ACHN (cell line): ENCODE results near the gene DOCK1.

Source experiments
- DNase-seq: peaks from one replicate; pipeline ENCODE4 v3.0.0-alpha.2; 2015
- in situ Hi-C: cut with HindIII; loops from 2 replicates; pipeline ENCODE4 v1.10.0; 2017; ENCODE audit warnings: low sequenced_read_pairs, low pct_ligation_motif_present, low pct_unique_long_range_greater_than_20kb

DOCK1 gene

DNA sequence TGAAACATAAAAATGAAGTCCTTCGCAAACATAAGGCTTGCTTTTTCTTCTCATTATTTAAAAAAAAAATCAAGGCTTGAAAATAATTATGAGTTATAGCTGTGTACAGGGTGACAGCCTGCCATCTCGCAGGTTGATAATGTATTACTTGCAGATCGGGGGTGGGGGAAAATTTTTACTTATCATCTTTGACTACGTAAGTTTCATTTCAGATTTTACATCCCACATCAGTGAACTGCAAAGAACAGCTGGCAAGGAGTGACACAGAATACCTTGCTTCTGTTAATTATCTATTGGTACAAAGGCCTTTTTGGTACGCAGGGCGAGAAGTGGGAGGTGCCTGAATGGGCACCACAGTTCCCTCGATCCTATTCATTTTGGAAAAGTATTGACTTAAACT, 232.2 kb downstream of the DOCK1 start:
- no peak for DNase-seq
- in situ Hi-C loops, result no loop called here

DNA sequence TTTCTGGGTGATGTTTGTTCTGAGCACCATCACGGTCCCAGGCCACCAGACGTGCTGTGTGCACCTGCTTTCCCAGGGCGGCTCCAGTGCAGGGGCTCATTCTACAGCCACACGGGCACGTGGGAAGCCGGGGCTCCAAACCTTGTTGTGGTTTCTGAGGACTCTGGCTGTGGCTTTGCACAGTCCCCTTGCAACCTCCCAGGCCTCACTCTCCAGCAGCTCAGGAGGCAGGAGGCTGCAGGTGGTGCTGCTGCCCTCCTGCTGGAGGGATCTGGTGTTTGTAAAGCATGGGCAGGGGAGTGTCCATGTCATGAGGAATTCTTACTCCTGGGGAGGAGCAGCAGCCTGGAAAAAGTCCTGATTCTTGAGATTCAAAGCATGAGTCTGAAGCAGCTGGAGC, 236.9 kb downstream of the DOCK1 start:
- peak; percentile 8 for DNase-seq
- in situ Hi-C loops, result no loop called here

DNA sequence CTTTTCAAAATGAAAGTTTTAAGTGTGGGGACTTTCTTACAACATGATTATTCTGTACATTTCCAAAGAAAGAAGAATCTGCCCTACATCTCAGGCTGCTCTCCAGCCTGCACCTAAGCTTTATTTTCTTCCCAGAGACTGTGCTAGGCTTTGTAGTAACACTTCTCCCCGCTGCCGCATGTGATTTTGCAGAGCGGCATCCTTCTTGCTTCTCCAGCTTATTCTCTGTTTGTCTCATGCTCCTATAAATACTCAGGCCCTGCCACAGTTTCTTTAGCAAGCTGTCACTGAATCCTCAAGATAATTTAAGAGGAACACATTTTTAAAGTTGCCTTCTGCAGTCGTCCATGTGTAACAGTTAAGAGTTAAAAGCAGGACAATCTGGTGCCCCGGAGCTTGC, 237.6 kb downstream of the DOCK1 start:
- in situ Hi-C loops, result no loop called here
- no peak for DNase-seq

DNA sequence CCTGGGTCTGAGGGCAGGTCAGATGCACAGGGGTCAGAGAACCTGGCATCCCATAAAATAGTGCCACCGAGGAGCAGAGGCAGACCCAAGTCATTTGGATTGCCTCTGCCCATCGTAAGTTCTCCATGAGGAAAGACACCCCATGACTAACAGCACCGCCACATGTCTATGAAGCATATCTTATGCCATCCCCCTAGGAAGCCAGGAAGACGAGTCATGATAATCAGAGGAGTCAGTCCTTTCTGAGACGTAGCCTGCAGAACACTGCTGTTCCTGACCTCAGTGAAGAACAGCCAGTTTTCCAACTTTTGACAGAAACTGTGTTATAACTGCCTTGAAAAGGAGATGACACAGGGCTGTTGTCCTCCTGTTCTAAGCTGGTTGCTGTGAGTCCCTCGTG, 239.9 kb downstream of the DOCK1 start:
- DNase-seq, result peak; percentile 92
- in situ Hi-C loops, result no loop called here

DNA sequence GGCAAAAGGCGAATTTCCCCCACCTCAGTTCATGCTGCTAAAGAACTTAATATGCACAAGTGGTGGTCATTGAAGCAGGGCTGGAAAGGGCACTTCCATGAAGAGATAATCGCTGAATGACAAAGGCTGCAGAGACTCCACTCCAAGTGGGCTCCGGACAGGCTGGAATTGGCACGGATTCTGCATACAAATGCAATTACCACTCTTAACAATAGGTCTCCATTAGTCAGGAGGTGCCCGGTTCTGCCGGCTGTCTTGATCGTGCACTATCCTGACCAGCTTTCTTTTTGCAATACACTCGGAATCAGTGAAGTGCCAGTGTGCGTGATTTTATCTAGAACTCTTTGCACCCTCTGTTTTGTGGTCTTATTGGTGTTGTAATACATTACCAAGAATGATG, 241.4 kb downstream of the DOCK1 start:
- no peak for DNase-seq
- in situ Hi-C loops, result no loop called here

DNA sequence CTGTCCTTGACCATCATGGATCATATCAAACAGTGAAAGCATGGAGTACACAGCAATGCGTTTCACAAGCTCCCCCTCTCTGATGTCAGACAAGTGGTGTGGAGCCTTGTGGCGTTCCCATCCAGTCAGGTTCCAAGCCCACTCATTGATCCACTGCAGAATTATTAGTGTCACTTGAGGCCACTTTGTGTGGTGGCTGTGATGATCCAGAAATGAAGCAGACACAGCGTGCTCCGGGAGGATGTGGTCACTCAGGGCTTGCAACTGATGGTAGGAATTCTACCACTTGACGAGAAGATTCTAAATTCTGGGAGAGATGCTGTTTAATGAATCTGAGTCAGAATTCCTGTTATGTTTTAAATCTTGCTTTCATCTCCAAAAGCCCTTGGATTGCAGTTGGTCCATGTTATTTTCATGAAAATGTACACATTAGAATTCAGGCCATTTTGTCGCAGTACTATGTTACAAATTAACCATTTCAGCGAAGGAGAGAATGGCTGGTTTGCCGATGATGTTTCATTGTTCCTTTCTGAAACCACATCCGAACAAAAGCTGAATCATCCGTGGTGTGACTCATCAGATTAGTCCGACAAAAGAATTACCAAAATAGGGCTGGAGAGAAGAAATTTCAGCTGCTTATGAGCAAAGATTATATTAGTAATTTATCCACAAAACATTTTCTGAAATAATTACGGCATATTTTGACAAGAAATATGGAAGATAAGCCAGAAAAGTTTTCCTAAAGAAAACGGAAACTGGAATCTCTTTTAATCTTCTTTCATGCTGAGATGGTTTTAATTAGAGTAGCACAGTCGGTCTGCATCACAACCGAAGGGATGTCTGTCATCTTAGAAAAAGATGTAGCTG, 243.1 kb downstream of the DOCK1 start:
- peak; percentile 94 for DNase-seq
- in situ Hi-C loops, result no loop called here

DNA sequence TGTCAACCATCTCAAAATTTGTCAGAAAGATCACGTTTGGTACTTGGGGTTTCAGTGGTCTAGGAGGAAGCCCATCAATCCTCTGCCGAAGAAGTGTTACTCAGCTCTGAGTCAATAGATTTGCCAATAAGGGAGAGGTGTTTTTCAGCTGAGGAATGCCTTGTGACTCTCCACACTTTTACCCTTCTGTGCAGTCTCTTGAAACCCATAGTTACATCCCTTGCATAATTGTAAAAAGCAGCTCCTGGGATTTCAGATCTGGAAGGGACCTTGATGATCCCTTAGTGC, 243.6 kb downstream of the DOCK1 start:
- in situ Hi-C loops, result no loop called here
- DNase-seq, result peak; percentile 90

DNA sequence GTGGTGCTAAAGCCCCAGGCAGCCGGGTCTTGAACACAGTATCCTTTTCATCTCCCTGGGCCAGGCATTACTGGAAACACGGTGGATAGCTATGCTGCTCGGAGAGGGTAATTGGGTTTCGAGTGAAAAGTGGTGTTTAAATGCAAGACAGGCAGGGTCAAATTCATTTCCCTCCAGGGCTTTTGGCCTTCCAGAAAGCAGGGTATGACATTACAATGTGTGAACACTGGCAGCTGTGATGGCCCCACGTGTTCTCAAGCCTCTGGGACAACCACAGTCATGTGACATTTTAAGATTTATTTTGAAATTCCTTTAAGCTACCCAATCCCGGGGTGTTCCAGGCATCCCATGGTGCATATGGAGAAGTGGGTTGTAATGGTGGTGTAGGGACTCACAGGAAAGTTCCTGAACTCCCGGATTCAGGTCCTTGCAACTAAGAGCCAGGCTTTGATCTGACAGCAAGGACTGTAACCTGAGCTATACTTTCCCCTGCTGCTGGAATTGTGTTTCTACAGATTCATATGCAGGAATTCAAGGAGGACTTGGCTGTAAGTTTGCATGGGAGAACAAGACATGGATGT, 244.4 kb downstream of the DOCK1 start:
- in situ Hi-C loops, result no loop called here
- DNase-seq, result no peak

DNA sequence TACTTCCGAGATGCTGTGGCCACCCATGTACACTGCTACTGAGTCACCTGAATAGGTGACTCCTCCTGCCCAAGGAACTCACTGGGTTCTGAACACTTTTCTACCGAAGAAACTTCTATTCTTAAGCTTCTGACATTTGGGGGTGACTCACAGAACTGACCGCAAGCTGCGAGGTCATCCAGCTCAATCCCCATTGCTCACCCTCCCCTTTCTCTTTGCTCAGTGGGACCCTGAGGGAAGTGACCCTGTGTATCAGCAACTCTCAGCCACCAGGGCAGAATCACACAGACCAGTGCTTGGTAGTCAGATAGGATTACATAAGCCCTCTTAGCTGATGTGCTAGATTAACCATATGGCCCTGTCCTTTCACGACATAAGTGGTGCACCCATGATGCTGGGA, 244.9 kb downstream of the DOCK1 start:
- peak; percentile 73 for DNase-seq
- in situ Hi-C loops, result no loop called here

DNA sequence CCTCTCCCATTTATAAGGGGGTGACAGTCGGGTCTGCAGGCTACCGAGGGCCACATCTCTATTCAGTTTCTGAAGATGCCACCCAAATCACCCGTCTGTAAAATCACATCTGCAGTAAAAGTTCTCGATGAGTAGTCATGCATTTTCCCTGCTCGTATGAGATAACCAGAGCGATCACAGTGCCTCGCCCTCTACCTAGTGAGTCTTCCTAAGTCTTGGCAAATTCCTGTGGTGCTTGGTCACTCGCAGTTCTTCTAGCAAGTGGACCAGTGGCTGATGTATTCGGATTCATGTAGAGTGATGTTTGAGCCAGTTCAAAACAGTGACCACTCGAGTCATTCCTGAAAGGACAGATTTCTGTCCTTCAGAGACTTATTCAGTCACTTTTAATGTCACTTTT, 246.3 kb downstream of the DOCK1 start:
- DNase-seq, result peak; percentile 92
- in situ Hi-C loops, result no loop called here

DNA sequence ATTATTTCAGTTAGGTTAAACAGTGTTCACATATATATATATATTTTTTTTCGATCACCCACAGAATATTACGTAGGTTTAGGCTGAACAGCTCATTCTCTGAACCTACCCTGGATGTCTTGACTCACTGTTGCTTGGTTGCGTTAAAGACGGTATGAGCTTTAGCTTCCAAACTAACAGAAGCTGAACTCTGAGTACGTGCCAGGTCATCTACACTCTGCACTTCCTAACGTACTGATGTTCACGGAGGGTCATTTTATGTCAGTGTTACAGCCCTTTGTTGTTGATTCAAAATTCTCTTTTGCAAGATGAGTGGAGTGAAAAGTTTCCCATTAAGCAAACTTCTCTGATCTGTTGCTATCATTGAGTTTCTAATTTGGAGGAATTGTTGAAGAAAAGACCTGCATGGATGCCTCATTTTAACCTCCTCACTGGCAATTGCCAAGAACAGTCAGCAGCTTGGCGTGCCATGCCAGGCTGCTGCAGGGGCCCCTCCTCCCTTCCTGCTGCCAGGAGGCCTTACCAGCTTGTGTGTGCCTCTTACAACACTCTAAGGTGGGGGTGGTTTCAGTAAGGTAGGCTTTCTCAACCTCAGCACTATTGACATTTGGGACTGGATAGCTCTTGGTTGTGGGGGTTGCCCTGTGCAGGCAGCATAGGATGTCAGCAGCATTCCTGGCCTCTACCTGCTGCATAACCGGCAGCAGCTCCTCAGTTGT, 246.9 kb downstream of the DOCK1 start:
- peak; percentile 55 for DNase-seq
- in situ Hi-C loops, result no loop called here

DNA sequence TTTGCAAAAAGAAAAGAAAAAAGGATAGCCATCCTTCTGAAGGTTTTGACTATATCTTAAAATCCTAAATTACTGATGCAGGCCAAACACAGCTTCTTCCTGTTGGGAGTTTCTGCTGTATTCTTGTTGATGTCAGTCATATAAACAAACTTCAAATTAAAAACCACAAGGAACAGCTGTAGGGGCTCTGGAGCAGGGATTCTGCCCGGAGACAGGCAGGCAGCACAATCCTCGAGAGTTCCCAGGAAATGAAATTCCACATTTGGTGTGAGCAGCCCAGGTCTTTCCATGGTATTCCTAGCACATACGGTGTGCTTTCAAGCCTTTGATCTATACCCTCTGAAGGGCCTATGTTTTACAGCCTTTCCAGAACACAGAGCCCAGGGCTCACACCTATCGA, 248.0 kb downstream of the DOCK1 start:
- in situ Hi-C loops, result no loop called here
- no peak for DNase-seq

DNA sequence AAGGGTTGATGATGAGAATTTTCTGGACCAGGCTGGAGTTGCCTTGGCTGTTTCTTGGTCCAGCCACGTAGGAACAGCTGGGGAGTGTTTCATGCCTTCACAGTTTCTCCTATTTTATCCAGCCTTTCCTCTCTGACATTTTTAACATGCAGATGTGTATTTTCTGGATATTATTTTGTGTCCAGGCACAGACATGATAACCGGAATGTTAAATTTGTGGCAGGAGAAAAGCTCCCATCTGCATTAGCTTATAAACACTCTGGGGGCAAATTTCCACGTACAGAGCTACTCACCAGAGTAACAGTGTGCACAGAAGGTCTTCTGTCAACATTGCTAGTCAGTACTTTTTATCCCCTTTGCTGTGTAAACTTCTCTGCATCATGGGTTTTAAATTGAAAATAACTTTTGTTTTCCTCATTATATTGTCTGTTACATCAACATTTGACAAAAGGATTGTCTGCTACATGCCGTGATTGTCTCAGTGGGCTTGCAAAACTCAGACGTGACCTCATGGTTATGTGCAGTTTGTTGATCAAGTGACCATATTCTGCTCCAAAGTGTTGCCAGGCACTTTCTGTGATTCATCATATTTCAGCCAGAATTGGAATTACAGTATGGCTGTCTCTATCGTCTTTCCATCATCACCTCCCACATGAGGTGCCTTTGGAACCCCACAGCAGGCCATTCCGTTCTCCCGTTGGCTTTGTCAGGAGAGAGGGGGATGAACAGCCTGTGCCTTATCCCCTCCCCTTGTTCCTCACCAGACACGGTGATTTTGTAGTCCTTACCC, 249.8 kb downstream of the DOCK1 start:
- in situ Hi-C loops, result no loop called here
- DNase-seq, result no peak

DNA sequence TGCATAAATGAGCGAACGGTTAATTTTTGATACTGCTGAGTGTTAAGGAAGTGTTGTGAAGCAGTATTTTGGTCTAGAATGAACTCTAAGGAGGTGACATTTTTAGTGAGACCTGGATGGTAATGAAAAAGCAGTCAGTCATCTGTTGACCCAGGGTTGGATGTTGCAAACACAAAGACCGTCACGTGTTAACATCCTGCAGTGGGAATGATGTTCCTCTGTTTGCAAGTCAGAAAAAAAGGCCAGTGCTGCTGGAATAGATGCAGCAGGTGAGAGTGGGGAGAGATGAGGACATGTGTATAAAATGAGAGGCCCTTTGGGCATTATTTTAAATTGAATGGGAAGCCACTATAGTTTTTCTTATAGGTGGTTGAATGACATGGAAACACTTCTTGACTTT, 251.9 kb downstream of the DOCK1 start:
- in situ Hi-C loops, result no loop called here
- no peak for DNase-seq

DNA sequence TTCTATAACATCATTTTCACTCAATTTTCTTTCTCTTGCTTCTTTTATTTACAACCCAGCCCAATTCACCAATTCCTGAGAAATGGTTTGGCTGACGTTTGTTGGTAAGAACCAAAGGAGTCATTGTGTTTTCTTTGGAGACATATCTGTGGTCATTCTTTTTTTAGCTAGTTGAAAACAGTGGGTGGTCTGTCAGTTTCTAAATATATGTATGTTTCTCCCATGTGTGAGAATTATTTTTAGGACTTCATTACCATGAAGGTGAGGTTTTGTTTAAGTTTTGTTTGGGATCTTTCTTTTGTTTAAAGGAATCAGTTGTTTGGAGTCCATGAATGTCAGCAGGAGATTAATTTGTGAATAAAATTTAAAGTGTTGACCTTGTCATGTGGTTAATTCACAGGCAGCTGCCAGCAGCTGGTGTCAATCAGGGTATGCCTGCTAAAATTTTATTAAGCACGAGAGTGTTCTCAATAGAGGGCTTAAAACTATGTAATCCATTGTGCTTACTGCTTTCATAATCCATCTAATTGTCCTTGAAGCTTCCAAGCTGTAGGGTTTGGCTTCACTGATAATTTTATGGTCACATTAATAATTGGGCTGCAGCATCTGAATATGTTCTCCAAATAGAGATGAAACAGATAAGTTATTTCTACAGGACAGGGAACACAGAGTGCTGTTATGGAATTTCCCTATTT, 252.4 kb downstream of the DOCK1 start:
- in situ Hi-C loops, result no loop called here
- no peak for DNase-seq

DNA sequence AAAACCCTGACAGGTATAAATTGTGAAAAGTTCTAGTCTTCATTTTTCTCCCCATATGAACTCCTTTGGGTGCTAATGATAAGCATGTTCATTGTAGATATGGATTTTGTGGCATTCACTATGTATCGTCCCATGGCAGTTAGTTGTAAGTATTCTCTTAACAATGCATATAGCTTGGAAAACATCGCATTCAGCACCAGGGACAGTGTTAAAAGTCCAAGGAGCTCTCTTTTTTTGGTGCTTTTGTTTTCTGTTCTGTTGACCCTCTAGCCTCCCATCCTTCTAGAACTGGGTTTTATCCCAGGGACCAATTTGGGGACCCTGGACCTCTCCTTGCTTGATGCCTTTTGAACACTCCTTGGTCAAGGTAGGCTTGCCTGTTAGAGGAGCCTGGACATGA, 253.4 kb downstream of the DOCK1 start:
- DNase-seq, result no peak

DNA sequence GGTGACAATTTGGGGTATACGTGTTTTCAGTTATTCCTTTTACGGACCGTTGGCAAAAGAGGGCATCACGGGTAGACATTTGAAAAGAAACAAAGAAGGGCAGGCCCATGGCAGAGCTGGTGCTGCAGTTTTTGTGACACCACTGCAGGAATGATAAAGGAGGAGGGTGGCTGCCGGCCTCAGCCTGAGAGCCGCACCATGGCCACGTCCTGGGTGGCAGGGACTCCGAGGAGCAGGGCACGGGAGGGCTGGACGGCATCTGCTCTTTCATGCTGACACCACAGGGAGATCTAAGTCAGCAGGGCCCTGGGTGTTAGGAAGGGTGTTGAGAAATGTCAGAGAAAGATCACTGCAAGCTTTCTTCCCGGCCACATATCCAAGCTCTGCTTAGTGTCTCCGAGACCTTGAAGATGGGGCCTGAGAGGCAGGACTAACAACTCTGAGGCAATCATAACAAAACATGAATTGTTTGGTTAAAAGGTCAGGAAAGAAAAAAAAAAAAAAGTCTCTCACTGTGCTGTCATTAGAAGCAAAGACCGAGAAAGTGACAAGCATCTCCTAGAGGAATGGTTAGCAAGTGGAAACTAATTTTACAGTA, 254.5 kb downstream of the DOCK1 start:
- DNase-seq, result no peak
- in situ Hi-C loops, result no loop called here

More for the DNA sequence above, 253.4 kb downstream of the DOCK1 start:
- in situ Hi-C loops, result no loop called here

DNA sequence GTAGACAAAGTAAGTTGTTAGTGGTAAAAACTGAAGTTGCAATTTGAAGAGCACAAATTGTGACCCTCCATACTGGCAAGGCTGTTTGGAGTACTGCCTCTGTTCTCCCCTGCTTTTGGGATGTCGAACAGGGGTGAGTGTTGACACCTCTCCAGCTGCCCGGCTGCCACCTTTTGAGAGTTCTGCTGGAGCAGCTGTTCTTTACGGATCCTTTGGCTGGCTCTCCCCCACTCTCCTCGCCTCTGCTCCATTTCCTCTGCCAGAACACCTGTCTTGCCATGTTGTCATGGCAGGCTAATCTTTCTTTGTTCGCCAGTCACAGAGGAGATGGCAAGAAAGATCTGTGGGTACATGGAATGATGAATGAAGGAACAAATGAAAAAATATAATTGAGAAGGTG, 256.3 kb downstream of the DOCK1 start:
- in situ Hi-C loops, result no loop called here
- DNase-seq, result no peak
